HepG2 (cell line): ENCODE measurements around the gene B3GALNT2. TPM values are rescaled to one million over a fixed set of nuclear protein-coding genes. Genes with fewer than 3 reads are reported as not detected.
A peak's percentile ranks its signal among the peaks of the same experiment; 100 is the strongest.

ENCODE experiments used
- AHR ChIP-seq: IDR thresholded peaks from 2 replicates; pipeline ENCODE4 v1.6.1; 2018; ENCODE audit warnings: missing genetic modification reagents, missing compliant biosample characterization
- AKAP8 ChIP-seq: sonication (generic); formaldehyde crosslinking; IDR thresholded peaks from 2 replicates; pipeline ENCODE4 v1.5.1; 2020; ENCODE audit warnings: mild to moderate bottlenecking, missing genetic modification reagents
- CREB1 ChIP-seq, 2 experiments: fragments of 450-650 bp in 1 of 2; IDR thresholded peaks; 2 replicates each; pipeline ENCODE4 v1.6.1; 2016 to 2017; ENCODE audit warnings: control low read depth in 1 of 2, mild to moderate bottlenecking in 1 of 2, missing compliant biosample characterization in 1 of 2, missing genetic modification characterization in 1 of 2
- CREB3 ChIP-seq: sonication (generic); formaldehyde crosslinking; IDR thresholded peaks from 2 replicates; pipeline ENCODE4 v1.5.0; 2020; ENCODE audit warnings: missing genetic modification reagents
- FOXA1 ChIP-seq, 2 experiments: fragments of 450-650 bp in 1 of 2; sonication (generic) in 1 of 2; formaldehyde crosslinking in 1 of 2; IDR thresholded peaks; 2 replicates each; pipeline versions ENCODE4 v1.4.0 to v1.6.1; 2016 to 2020; ENCODE audit warnings: missing genetic modification reagents in 1 of 2
- FOXP4 ChIP-seq: sonication (generic); formaldehyde crosslinking; IDR thresholded peaks from 2 replicates; pipeline ENCODE4 v1.4.0; 2020; ENCODE audit warnings: missing genetic modification reagents
- HDAC1 ChIP-seq: sonication (generic); formaldehyde crosslinking; IDR thresholded peaks from 2 replicates; pipeline ENCODE4 v1.5.1; 2020; ENCODE audit warnings: mild to moderate bottlenecking, missing genetic modification reagents
- HMG20A ChIP-seq: IDR thresholded peaks from 2 replicates; pipeline ENCODE4 v1.6.1; 2016; ENCODE audit warnings: borderline replicate concordance
- HNRNPL ChIP-seq: fragments of 200-400 bp; formaldehyde crosslinking; IDR thresholded peaks from 2 replicates; pipeline ENCODE4 v1.6.1; 2017; ENCODE audit warnings: mild to moderate bottlenecking, low read depth, low read length
- MIXL1 ChIP-seq: IDR thresholded peaks from 2 replicates; pipeline ENCODE4 v1.6.1; 2016
- NAIF1 ChIP-seq: sonication (generic); formaldehyde crosslinking; IDR thresholded peaks from 2 replicates; pipeline ENCODE4 v1.5.0; 2020; ENCODE audit warnings: mild to moderate bottlenecking, missing genetic modification reagents, borderline replicate concordance
- PTBP1 ChIP-seq: fragments of 200-400 bp; formaldehyde crosslinking; IDR thresholded peaks from 2 replicates; pipeline ENCODE4 v1.6.1; 2018; ENCODE audit warnings: low read length, low read depth; ENCODE audit not compliant: poor library complexity, severe bottlenecking
- REXO4 ChIP-seq: sonication (generic); formaldehyde crosslinking; IDR thresholded peaks from 2 replicates; pipeline ENCODE4 v1.8.0; 2022; ENCODE audit warnings: missing genetic modification reagents, mild to moderate bottlenecking, borderline replicate concordance
- SALL2 ChIP-seq: sonication (generic); formaldehyde crosslinking; IDR thresholded peaks from 2 replicates; pipeline ENCODE4 v1.8.1; 2023; ENCODE audit warnings: mild to moderate bottlenecking, missing genetic modification reagents, inconsistent platforms
- SIN3A ChIP-seq: IDR thresholded peaks from 2 replicates; pipeline ENCODE4 v1.6.1; 2011; ENCODE audit warnings: low read depth, mild to moderate bottlenecking, control low read depth, low read length, borderline replicate concordance
- SNAPC5 ChIP-seq: sonication (generic); formaldehyde crosslinking; IDR thresholded peaks from 2 replicates; pipeline ENCODE4 v1.8.1; 2023; ENCODE audit warnings: mild to moderate bottlenecking, missing genetic modification reagents, borderline replicate concordance
- THYN1 ChIP-seq: sonication (generic); formaldehyde crosslinking; IDR thresholded peaks from 2 replicates; pipeline ENCODE4 v1.8.1; 2023; ENCODE audit warnings: low read depth, mild to moderate bottlenecking, moderate library complexity, missing genetic modification reagents, borderline replicate concordance
- ZNF263 ChIP-seq: sonication (generic); formaldehyde crosslinking; IDR thresholded peaks from 2 replicates; pipeline ENCODE4 v1.4.0; 2020; ENCODE audit warnings: missing genetic modification reagents
- ZNF549 ChIP-seq: sonication (generic); formaldehyde crosslinking; IDR thresholded peaks from 2 replicates; pipeline ENCODE4 v1.5.0; 2020; ENCODE audit warnings: missing genetic modification reagents
- ZNF550 ChIP-seq: sonication (generic); formaldehyde crosslinking; IDR thresholded peaks from 2 replicates; pipeline ENCODE4 v1.4.0; 2020; ENCODE audit warnings: mild to moderate bottlenecking, missing genetic modification reagents, borderline replicate concordance
- ZNF557 ChIP-seq: sonication (generic); formaldehyde crosslinking; IDR thresholded peaks from 2 replicates; pipeline ENCODE4 v1.4.0; 2020; ENCODE audit warnings: missing genetic modification reagents
- ZNF580 ChIP-seq: IDR thresholded peaks from 2 replicates; pipeline ENCODE4 v1.6.1; 2016; ENCODE audit warnings: low read depth, borderline replicate concordance
- ZNF644 ChIP-seq: IDR thresholded peaks from 2 replicates; pipeline ENCODE4 v1.6.1; 2016; ENCODE audit warnings: low read depth
- ZSCAN12 ChIP-seq: sonication (generic); formaldehyde crosslinking; IDR thresholded peaks from 2 replicates; pipeline ENCODE4 v1.9.0; 2021; ENCODE audit warnings: mild to moderate bottlenecking, missing genetic modification reagents
- ZUFSP ChIP-seq: sonication (generic); formaldehyde crosslinking; IDR thresholded peaks from 2 replicates; pipeline ENCODE4 v1.9.0; 2021; ENCODE audit warnings: missing genetic modification reagents, mild to moderate bottlenecking, borderline replicate concordance
- polyA plus RNA-seq, 8 experiments: library from polyadenylated mRNA; depleted of rRNA in 3 of 8; stranded (reverse) in 7 of 8; unstranded in 1 of 8; fragments of >200 nt; fragmentation: Illumina TruSeq in 4 of 8; extraction: Trizol in 4 of 8; gene quantifications; 2 replicates each; pipeline versions ENCODE4 v1.2.1 to v1.2.3, GENCODE V29; 2011 to 2016; ENCODE audit warnings: low read depth in 4 of 8, missing spikeins in 1 of 8, mixed read lengths in 1 of 8; ENCODE audit not compliant: insufficient read depth in 1 of 8
- total RNA-seq, 5 experiments: library from RNA; depleted of rRNA; stranded (reverse); fragments of >200 nt; fragmentation: Illumina TruSeq; extraction: Trizol; gene quantifications; 2 replicates each; pipeline ENCODE4 v1.2.3, GENCODE V29; 2016; ENCODE audit warnings: low read depth in 1 of 5

B3GALNT2 gene
- total and polyA plus RNA-seq, 2 of the 13 experiments (the other 11 are each of a cell fraction or from before 2014, with no cell fraction given): 16.5 to 28.9 TPM

GRCh38 chr1:235415008-235415904 lies 89.0 kb downstream of the B3GALNT2 start (continued):
- 0 out of 2 replicates have a peak, but pooled peaks have one; percentile 18 for TF ChIP-seq FOXP4
- no peak for TF ChIP-seq HDAC1 (CRISPR knock-in tag)
- TF ChIP-seq AKAP8: no peak
- TF ChIP-seq REXO4: no peak
- no peak for TF ChIP-seq PTBP1
- no peak for TF ChIP-seq SNAPC5 (CRISPR knock-in tag)
- no peak for TF ChIP-seq ZNF263
- no peak for TF ChIP-seq NAIF1 (CRISPR knock-in tag)
- TF ChIP-seq HNRNPL: no peak
- no peak for TF ChIP-seq ZNF549
- no peak for TF ChIP-seq CREB1 (IDR thresholded peaks at IDR 0.05)
- TF ChIP-seq CREB1 (CRISPR knock-in tag; IDR thresholded peaks at IDR 0.05): peak; percentile 37; the same call in 1 of the 2 replicates
- no peak for TF ChIP-seq ZSCAN12 (CRISPR knock-in tag)
- TF ChIP-seq CREB3 (CRISPR knock-in tag): no peak
- no peak for TF ChIP-seq AHR (CRISPR knock-in tag)
- TF ChIP-seq ZNF580 (CRISPR knock-in tag): no peak
- TF ChIP-seq SALL2 (CRISPR knock-in tag): no peak
- no peak; the same call in 1 of the 2 replicates for TF ChIP-seq HMG20A (CRISPR knock-in tag)
- TF ChIP-seq THYN1 (CRISPR knock-in tag): no peak
- peak; percentile 44; the same call in 1 of the 2 replicates for TF ChIP-seq MIXL1 (CRISPR knock-in tag)
- TF ChIP-seq ZNF557 (CRISPR knock-in tag): no peak
- TF ChIP-seq FOXA1 (IDR thresholded peaks at IDR 0.05): no peak
- peak; percentile 29; the same call in 1 of the 2 replicates for TF ChIP-seq FOXA1 (CRISPR knock-in tag; IDR thresholded peaks at IDR 0.05)
- TF ChIP-seq ZNF550: no peak
- 0 out of 2 replicates have a peak, but pooled peaks have one; percentile 25 for TF ChIP-seq ZNF644 (CRISPR knock-in tag)
- TF ChIP-seq ZUFSP (CRISPR knock-in tag): no peak
- TF ChIP-seq SIN3A: no peak
